Effector memory CD8-positive, alpha-beta T cell (primary cell): Measurements from ENCODE around the gene CACNA1C.
"Not testable (repeated sequence)": the region's sequence is repeated elsewhere in the genome, so short reads cannot be mapped to it uniquely, and the experiment has no call there.

Experiments used
- ATAC-seq: fragments of 150-1000 bp; cut with Tn5 transposase; replicated peaks from 2 replicates; pipeline ENCODE4 v1.10.0; 2021; ENCODE audit warnings: mild to moderate bottlenecking, moderate library complexity
- DNase-seq, 3 experiments: peaks; one replicate each; pipeline ENCODE4 v3.0.0; 2021
- H3K27ac Mint-ChIP-seq, 2 donors: one replicate each; pipeline ENCODE4 v1.8.0; 2022; ENCODE audit warnings: mild to moderate bottlenecking in 2 of 2, mixed read lengths in 2 of 2, moderate library complexity in 2 of 2
- H3K27me3 Mint-ChIP-seq, 2 donors: one replicate each; pipeline ENCODE4 v1.8.0; 2022; ENCODE audit warnings: mixed read lengths in 2 of 2
- H3K36me3 Mint-ChIP-seq: one replicate; pipeline ENCODE4 v1.8.0; 2022; ENCODE audit warnings: mild to moderate bottlenecking, moderate library complexity, mixed read lengths; ENCODE audit not compliant: insufficient read depth
- H3K4me1 Mint-ChIP-seq, 2 donors: one replicate each; pipeline ENCODE4 v1.8.0; 2022; ENCODE audit warnings: low read depth in 2 of 2, mixed read lengths in 2 of 2
- H3K4me3 Mint-ChIP-seq, 2 donors: one replicate each; pipeline ENCODE4 v1.8.0; 2022; ENCODE audit warnings: mild to moderate bottlenecking in 2 of 2, mixed read lengths in 2 of 2, moderate library complexity in 2 of 2
- H3K9me3 Mint-ChIP-seq, 2 donors: one replicate each; pipeline ENCODE4 v1.8.0; 2022; ENCODE audit warnings: mixed read lengths in 2 of 2

CACNA1C gene

GRCh38 chr12:2684026-2684325 lies 631.2 kb downstream of the CACNA1C start:
- not testable (repeated sequence) for ATAC-seq, H3K27ac Mint-ChIP-seq, H3K4me3 Mint-ChIP-seq

GRCh38 chr12:2685620-2686279 lies 633.0 kb downstream of the CACNA1C start:
- DNase-seq, H3K27me3 Mint-ChIP-seq, H3K27ac Mint-ChIP-seq, ATAC-seq, H3K4me3 Mint-ChIP-seq, H3K9me3 Mint-ChIP-seq: not testable (repeated sequence)
- Mint-ChIP-seq H3K4me1 (peaks cover 17 to 33% of the 10 kb centered on the region in 2 donors), H3K36me3 (peaks cover 13% of the 10 kb centered on the region)

More at GRCh38 chr12:2684026-2684325, 631.2 kb downstream of the CACNA1C start:
- DNase-seq, H3K9me3 Mint-ChIP-seq, H3K27me3 Mint-ChIP-seq: not testable (repeated sequence)
- peaks cover 4 to 17% of the 10 kb centered on the region in 2 donors for H3K4me1 Mint-ChIP-seq
- peaks cover 13% of the 10 kb centered on the region for H3K36me3 Mint-ChIP-seq

GRCh38 chr12:2686280-2686646 lies 633.5 kb downstream of the CACNA1C start:
- ATAC-seq (no peak), DNase-seq (no peak)
- Mint-ChIP-seq H3K4me1 (peaks cover 19 to 38% of the 10 kb centered on the region in 2 donors), H3K36me3 (peaks cover 13% of the 10 kb centered on the region), H3K27ac (no peak overlapping the region), H3K27me3 (no peaks in the 10 kb centered on the region), H3K4me3 (no peak overlapping the region), H3K9me3 (no peaks in the 10 kb centered on the region)

- peaks cover 13% of the 10 kb centered on the region for H3K36me3 Mint-ChIP-seq
Measured at GRCh38 chr12:2687058-2687457, 634.3 kb downstream of the CACNA1C start.

GRCh38 chr12:2687726-2688125 lies 634.9 kb downstream of the CACNA1C start:
- DNase-seq (no peak), ATAC-seq (no peak)
- H3K9me3 Mint-ChIP-seq, result no peaks in the 10 kb centered on the region
- peaks cover 12% of the 10 kb centered on the region for H3K36me3 Mint-ChIP-seq
- H3K27ac Mint-ChIP-seq, result no peak overlapping the region
- H3K27me3 Mint-ChIP-seq, result no peaks in the 10 kb centered on the region
- H3K4me1 Mint-ChIP-seq, result peaks cover 26 to 41% of the 10 kb centered on the region in 2 donors
- no peak overlapping the region for H3K4me3 Mint-ChIP-seq

More at GRCh38 chr12:2687058-2687457, 634.3 kb downstream of the CACNA1C start:
- DNase-seq (no peak), ATAC-seq (no peak)
- Mint-ChIP-seq H3K9me3 (no peaks in the 10 kb centered on the region), H3K4me3 (no peak overlapping the region), H3K27me3 (no peaks in the 10 kb centered on the region), H3K4me1 (peaks cover 23 to 41% of the 10 kb centered on the region in 2 donors), H3K27ac (no peak overlapping the region)

GRCh38 chr12:2688381-2688931 lies 635.7 kb downstream of the CACNA1C start:
- no peak for DNase-seq
- no peak overlapping the region for H3K4me3 Mint-ChIP-seq
- H3K4me1 Mint-ChIP-seq, result peaks cover 31 to 43% of the 10 kb centered on the region in 2 donors
- peaks cover 12% of the 10 kb centered on the region for H3K36me3 Mint-ChIP-seq
- H3K27me3 Mint-ChIP-seq, result no peaks in the 10 kb centered on the region
- no peak overlapping the region for H3K27ac Mint-ChIP-seq
- ATAC-seq, result no peak
- no peaks in the 10 kb centered on the region for H3K9me3 Mint-ChIP-seq

DNA sequence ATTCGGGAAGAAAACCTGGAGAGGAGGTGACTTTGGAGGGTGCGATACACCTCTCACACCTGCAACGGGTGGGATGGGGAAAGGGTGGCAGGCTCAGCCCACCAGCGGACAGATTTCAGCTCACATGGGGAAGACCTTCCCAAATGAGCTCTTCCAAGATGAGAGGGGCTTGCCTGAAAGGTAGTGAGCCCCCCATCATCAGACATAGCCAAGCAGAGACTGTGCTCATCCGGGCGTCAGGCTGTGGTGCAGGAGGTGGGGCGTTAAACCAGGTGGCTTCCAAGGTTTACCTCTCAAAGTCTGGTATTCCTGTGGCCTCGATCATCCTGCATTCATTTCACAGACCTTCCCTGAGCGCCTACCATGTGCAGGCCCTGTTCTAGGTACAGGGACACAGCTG lies 636.6 kb downstream of the CACNA1C start:
- H3K9me3 Mint-ChIP-seq, result no peaks in the 10 kb centered on the region
- H3K36me3 Mint-ChIP-seq, result peaks cover 12% of the 10 kb centered on the region
- ATAC-seq, result no peak
- H3K27ac Mint-ChIP-seq, result peak overlapping the region; percentile 79 to 86
- H3K4me1 Mint-ChIP-seq, result peaks cover 32 to 43% of the 10 kb centered on the region in 2 donors
- H3K27me3 Mint-ChIP-seq, result peaks cover 0 to under 1% of the 10 kb centered on the region in 2 donors
- peak overlapping the region; percentile 90 to 91 for H3K4me3 Mint-ChIP-seq
- DNase-seq, result no peak

- H3K27ac Mint-ChIP-seq, result peak overlapping the region; percentile 79 to 86
- DNase-seq, result no peak
- H3K27me3 Mint-ChIP-seq, result peaks cover 0 to 5% of the 10 kb centered on the region in 2 donors
- no peaks in the 10 kb centered on the region for H3K9me3 Mint-ChIP-seq
- ATAC-seq, result no peak
- H3K4me1 Mint-ChIP-seq, result peaks cover 32 to 43% of the 10 kb centered on the region in 2 donors
- peak overlapping the region; percentile 90 to 91 for H3K4me3 Mint-ChIP-seq
- H3K36me3 Mint-ChIP-seq, result peaks cover 12% of the 10 kb centered on the region
Measured at GRCh38 chr12:2689879-2690278, 637.1 kb downstream of the CACNA1C start.

DNA sequence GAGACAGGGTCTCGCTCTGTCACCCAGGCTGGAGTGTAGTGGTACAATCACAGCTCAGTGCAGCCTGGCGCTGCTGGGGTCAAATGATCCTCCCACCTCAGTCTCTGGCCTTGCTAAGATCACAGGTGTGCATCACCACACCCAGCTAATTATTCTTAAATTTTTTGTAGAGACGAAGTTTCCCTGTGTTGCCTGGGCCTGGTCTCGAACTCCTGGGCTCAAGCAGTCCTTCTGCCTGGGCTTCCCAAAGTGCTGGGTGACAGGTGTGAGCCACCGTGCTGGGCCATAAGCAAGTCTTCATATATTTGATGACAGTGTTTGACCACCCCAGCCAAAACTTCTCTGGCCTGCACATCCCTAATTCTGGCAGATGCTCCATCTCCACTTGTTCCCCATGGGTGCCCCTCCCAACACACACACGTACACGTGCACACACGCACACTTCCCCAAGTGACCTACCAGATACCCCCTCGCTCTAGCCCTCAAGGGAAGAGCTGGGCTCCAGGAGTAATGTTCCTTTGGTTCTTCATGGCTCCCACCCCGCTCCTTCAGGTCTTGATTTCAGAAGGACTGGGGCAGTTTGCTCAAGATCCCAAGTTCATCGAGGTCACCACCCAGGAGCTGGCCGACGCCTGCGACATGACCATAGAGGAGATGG lies 637.7 kb downstream of the CACNA1C start:
- Mint-ChIP-seq H3K4me1 (peaks cover 32 to 43% of the 10 kb centered on the region in 2 donors), H3K27ac (peak overlapping the region; percentile 79 to 86), H3K27me3 (peaks cover 2 to 11% of the 10 kb centered on the region in 2 donors), H3K9me3 (no peaks in the 10 kb centered on the region), H3K4me3 (peak overlapping the region; percentile 90 to 91), H3K36me3 (peaks cover 12% of the 10 kb centered on the region)
- ATAC-seq (no peak), DNase-seq (no peak)

- peak; percentile 68 for ATAC-seq
- peak overlapping the region; percentile 79 to 86 for H3K27ac Mint-ChIP-seq
- H3K4me1 Mint-ChIP-seq, result peaks cover 32 to 43% of the 10 kb centered on the region in 2 donors
- peak; percentile 46 to 59 (median 59) for DNase-seq
- H3K9me3 Mint-ChIP-seq, result no peaks in the 10 kb centered on the region
- peak overlapping the region; percentile 90 to 91 for H3K4me3 Mint-ChIP-seq
- H3K36me3 Mint-ChIP-seq, result peaks cover 12% of the 10 kb centered on the region
- peaks cover 7 to 16% of the 10 kb centered on the region in 2 donors for H3K27me3 Mint-ChIP-seq
Measured at GRCh38 chr12:2691006-2691344, 638.2 kb downstream of the CACNA1C start.

GRCh38 chr12:2691345-2692071 lies 638.7 kb downstream of the CACNA1C start:
- H3K27me3 Mint-ChIP-seq, result peaks cover 11 to 22% of the 10 kb centered on the region in 2 donors
- DNase-seq (peak; percentile 42 to 47 (median 45)), ATAC-seq (peak; percentile 83)
- H3K4me3 Mint-ChIP-seq, result peak overlapping the region; percentile 90 to 91
- peaks cover 32 to 43% of the 10 kb centered on the region in 2 donors for H3K4me1 Mint-ChIP-seq
- H3K36me3 Mint-ChIP-seq, result peaks cover 12% of the 10 kb centered on the region
- H3K27ac Mint-ChIP-seq, result peak overlapping the region; percentile 79 to 86
- no peaks in the 10 kb centered on the region for H3K9me3 Mint-ChIP-seq

DNA sequence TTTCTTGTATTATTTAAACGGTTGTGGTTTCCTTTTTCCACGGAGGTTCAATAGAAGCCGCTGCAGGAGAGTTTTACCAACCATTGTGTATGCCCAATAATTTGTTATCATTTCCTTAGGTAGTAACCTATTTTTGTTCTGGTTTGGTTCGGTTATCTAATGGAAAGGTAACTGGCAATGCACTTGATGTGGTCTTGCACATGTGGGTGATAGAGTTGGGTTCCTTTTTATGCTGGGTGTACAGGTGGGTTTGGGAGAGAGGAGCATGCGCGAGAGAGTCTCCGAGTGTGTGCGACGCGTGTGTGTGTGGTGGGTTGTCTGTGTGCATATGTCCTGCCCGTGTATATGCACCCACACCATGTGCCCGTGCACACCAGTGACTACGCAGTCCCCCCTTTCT lies 639.3 kb downstream of the CACNA1C start:
- Mint-ChIP-seq H3K9me3 (no peaks in the 10 kb centered on the region), H3K36me3 (peaks cover 12% of the 10 kb centered on the region), H3K27me3 (peaks cover 16 to 27% of the 10 kb centered on the region in 2 donors), H3K4me1 (peaks cover 32 to 43% of the 10 kb centered on the region in 2 donors), H3K27ac (peak overlapping the region; percentile 79 to 86), H3K4me3 (peak overlapping the region; percentile 90 to 91)
- ATAC-seq, result peak; percentile 38
- peak in 2 of 3 experiments; percentile 11 to 12 for DNase-seq

- peaks cover 32 to 43% of the 10 kb centered on the region in 2 donors for H3K4me1 Mint-ChIP-seq
- no peak for ATAC-seq
- no peaks in the 10 kb centered on the region for H3K9me3 Mint-ChIP-seq
- H3K27me3 Mint-ChIP-seq, result peaks cover 28 to 40% of the 10 kb centered on the region in 2 donors
- peaks cover 12% of the 10 kb centered on the region for H3K36me3 Mint-ChIP-seq
- H3K4me3 Mint-ChIP-seq, result peak overlapping the region; percentile 60 to 67
- no peak overlapping the region for H3K27ac Mint-ChIP-seq
- DNase-seq, result no peak
Measured at GRCh38 chr12:2693244-2693860, 640.6 kb downstream of the CACNA1C start.
